SU-DHL-6 (cell line): ENCODE results near the gene PLXDC1.

Source experiments
- CTCF ChIP-seq: fragments of 200-600 bp; sonication (generic); IDR thresholded peaks from one replicate; pipeline ENCODE4 v1.5.1; 2017; ENCODE audit warnings: antibody characterized with exemption, mild to moderate bottlenecking, low read length, moderate library complexity; ENCODE audit not compliant: insufficient read depth, poor library complexity, severe bottlenecking
- EZH2phosphoT487 ChIP-seq: fragments of 200-600 bp; sonication (generic), shearing (Covaris generic); conservative IDR thresholded peaks from 2 replicates; pipeline ENCODE4 v1.6.1; 2018; ENCODE audit warnings: mild to moderate bottlenecking, antibody characterized with exemption, low read length, moderate library complexity, mixed read lengths

- TF ChIP-seq CTCF (peak; percentile 76), EZH2phosphoT487 (no peak)
Observed at GRCh38 chr17:39164675-39165143, 13.3 kb upstream of the PLXDC1 start.
